Fibroblast of skin of scalp (primary cell): Measurements from ENCODE around the gene RECQL5.
"Not testable (repeated sequence)": the region's sequence is repeated elsewhere in the genome, so short reads cannot be mapped to it uniquely, and the experiment has no call there.

Experiments used
- DNase-seq: peaks from one replicate; pipeline ENCODE4 v3.0.0-alpha.2; 2013

The RECQL5 gene

DNA sequence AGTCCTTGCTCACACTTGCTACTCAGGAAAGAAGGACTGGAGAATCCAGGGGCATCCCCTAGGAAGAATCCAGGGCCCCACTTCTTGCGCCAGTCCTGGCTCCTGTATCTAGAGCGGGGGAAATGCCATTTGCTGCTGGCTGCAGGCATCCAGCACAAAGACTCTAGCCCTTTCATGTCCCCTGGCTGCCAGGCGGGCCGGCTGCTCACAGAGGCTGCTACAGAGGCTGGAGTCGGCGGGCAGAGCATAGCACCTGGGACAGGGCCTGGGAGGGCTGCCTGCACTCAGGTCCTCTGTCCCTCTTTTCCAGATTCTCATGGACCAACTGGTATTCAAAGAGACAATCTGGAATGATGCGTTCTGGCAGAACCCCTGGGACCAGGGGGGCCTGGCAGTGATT, 19.9 kb downstream of the RECQL5 start:
- DNase-seq: no peak

GRCh38 chr17:75646638-75646992, 20.3 kb downstream of the RECQL5 start:
- DNase-seq: no peak

DNA sequence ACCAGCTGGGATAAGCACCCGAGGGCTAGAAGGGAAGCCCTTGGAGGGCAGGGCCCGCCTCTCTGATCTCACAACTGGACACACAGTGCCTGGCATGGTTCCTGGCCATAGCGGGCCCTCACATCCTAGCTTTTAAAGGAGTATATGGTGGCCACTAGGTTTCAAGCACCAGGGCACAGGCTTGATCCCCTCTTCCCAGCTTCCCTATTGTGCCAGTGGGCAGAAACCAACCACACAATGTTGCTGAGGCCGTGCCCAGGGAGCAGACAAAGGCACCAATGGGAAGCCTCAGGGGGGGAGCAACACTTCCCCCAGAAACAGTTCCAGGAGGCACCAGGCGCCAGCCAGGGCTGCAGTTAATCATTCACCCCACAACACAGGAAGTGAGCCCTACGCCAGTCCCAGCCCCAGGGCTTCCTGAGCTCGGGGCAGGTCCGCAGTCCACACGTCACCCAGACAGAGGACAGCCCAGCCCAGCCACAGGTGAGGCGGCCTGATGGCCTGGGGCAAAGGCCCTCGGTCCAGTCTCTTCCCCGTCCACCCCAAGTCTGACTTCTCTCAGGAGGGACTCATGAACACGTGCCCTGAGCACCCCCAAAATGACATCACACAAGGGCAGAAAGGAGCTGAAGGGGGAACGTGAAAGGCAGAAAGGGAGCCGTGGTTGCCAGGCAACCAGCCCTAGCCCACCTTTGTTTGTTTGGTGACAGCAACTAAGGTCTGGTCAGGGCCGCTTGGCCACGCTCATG, 20.9 kb downstream of the RECQL5 start:
- no peak for DNase-seq

DNA sequence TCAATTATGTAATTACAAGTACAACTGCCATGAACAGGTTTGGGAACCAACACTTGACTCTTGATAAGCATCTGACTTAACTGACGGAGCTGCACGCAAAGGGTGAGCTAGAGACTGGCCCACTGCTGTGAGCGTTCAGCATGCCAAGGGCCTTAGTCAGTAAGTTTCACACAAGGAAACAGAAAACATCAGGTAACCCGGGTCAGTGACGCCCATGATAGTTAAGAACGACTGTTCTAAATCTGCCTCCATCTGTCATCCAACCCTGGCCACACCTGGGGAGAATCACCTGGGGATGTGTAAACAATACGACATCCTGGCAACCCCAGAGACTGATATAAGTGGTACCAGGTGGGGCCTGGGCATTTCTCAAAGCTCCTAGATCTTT, 21.5 kb downstream of the RECQL5 start:
- no peak for DNase-seq

GRCh38 chr17:75643643-75644017, 23.3 kb downstream of the RECQL5 start:
- no peak for DNase-seq

- no peak for DNase-seq
Observed at GRCh38 chr17:75642784-75643642, 23.9 kb downstream of the RECQL5 start.

- no peak for DNase-seq
Observed at GRCh38 chr17:75642182-75642783, 24.7 kb downstream of the RECQL5 start.

DNA sequence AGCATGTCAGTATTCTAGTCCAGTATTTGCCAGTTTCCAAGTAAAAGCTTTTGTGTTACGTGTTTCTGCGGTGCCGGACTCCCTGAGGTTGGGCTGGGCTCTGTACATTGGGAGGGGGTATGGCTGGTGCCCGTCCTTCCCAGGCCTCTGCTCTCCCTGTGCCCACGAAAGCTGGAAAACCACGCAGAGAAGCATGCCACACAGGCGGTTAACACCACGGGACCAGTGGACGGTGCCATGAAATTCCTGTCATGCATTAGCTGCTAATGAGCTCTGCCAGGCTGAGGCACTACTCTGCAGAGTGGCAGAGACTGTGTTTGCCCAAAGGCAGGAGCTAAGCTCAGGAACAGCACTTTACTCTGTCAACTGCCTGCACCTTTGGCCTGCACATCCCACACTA, 25.6 kb downstream of the RECQL5 start:
- DNase-seq: no peak

- DNase-seq: no peak
Observed at GRCh38 chr17:75640556-75641119, 26.3 kb downstream of the RECQL5 start.

DNA sequence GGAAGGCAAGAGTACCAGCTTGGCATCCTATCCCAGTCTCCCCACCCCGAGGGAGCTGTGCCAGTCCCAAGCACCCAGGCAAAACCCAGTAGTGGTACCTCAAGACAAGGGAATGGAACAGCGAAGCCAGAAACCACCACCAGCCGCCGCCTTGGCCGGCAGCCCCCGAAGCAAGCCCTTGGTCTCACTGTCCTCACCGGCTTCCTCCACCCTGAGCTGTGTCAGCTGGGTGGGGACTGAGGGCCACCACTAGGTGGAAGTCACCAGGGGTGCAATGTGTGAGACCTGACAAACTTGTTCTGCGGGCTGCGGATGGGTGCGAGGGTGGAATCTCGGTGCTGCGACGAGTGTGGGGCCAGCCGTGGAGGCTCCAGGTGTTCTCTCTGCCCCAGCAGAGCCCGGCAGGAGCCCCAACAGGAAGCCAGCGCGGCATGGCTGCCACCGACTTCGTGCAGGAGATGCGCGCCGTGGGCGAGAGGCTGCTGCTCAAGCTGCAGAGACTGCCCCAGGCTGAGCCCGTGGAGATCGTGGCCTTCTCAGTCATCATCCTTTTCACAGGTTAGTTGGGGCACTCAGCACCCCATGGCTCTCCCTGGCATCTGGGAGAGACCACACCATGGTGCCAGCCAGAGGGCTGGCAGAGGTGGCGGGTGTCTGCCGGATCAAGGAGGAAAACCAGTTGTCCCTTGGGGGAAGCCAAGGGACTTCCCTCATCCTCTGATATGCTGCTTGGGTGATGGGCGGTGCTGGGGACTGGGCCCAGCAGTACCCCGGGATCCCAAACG, 27.0 kb downstream of the RECQL5 start:
- DNase-seq: no peak

- no peak for DNase-seq
Observed at GRCh38 chr17:75639327-75639726, 27.6 kb downstream of the RECQL5 start.

DNA sequence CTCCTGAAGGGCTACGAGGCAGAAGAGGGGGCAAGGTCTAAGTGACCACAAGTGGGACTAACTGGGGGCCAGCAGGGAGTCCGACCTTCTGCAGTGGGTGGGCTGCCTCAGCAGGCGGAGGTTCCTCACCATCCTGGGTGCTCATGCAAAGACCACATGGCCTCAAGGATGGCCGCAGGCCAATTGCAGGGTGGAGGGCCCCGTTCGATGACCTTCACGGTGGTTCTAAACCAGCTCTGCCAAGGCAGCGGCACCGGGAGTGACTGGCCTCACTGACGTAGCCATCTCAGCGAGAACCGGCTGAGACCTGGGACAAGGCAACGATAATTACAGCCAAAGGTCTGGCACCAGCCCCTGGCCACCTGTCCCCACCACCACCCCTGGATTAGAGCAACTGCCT, 28.1 kb downstream of the RECQL5 start:
- no peak for DNase-seq

DNA sequence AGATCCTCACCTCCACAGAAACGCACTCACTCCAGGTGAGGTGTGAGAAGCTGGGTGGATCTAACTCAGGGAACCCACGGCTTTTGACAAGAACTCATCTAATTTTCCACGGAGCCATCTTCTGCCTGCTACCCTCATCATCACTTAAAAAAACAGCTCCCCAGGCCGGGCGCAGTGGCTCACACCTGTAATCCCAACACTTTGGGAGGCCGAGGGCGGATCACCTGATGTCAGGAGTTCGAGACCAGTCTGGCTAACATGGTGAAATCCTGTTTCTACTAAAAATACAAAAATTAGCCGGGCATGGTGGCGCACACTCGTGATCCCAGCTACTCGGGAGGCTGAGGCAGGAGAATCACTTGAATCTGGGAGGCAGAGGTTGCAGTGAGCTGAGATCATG, 28.9 kb downstream of the RECQL5 start:
- not testable (repeated sequence) for DNase-seq

DNA sequence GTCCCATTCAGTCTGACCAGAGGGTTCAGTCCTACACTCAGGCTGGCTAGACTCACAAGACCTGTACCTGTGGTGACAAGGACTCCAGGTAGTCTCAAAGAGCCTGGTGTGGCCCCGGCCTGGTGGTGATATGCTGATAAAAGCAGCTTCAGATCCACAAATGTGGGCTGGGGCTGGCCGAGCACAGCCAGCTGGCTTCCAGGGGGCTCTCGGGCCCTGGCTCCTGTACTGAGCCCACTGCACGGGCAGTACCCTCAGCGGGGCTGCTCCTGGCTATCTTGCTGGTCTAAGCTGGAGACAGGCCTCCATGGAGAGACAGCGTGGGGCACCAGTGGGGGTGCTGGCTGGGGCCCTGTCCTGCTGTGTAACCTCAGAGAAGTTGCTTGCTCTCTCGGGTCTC, 29.4 kb downstream of the RECQL5 start:
- DNase-seq: no peak

DNA sequence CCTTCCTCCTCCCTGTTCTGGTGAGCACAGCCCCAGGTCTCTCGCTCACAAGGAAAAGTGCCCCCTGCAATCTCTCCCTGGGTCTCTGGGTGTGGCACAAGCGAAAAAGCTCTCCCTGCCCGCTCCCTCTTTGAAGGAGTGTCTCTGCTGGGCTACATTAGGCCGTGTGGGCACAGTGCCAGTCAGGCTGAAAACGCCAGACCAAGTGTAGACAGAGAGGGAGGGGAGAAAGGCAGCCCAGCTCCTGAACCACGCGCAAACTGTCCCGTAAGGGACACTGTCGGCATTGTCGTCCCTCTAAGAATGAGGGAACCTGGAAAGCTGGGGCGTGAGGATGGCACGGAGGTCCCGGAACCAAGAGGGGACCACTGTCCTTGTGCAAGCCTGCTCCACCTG, 29.8 kb downstream of the RECQL5 start:
- no peak for DNase-seq

DNA sequence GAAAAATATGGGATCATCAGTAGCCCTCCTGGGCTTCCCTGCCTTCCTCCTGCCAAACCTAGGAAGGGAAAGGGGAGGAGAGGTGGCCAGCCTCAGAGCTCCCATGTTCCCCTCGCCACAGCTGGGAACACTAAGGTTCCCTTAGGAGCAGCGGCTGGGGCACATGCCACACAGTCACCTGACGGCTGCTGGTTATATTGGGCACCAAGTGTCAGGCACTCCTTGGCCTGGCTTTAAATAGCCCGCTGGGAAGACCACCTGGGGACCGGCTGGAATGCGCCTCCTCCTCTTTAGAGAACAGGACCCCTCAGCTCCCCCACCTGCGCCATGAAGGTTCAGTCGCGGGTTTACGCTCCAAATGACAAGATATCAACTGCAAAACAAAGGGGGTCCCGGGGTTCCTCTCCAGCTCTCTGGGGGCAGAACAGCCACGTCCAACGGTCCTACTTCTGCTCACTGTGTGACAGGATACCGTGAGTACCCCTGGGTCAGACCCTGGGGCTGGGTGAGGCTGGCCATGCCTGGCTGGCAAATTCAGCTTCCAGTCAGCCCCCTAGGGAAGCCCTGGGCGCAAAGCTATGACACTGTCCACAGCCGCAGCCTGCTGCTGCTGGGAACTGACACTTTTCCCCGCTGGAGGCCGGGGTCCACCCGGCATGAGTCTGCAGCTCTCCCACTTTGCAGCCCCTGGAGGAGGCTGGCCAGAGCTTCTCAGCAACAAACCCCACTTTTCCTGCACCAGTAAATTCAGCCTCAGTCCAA, 30.4 kb downstream of the RECQL5 start:
- DNase-seq: no peak

GRCh38 chr17:75635610-75636202, 31.2 kb downstream of the RECQL5 start:
- no peak for DNase-seq

DNA sequence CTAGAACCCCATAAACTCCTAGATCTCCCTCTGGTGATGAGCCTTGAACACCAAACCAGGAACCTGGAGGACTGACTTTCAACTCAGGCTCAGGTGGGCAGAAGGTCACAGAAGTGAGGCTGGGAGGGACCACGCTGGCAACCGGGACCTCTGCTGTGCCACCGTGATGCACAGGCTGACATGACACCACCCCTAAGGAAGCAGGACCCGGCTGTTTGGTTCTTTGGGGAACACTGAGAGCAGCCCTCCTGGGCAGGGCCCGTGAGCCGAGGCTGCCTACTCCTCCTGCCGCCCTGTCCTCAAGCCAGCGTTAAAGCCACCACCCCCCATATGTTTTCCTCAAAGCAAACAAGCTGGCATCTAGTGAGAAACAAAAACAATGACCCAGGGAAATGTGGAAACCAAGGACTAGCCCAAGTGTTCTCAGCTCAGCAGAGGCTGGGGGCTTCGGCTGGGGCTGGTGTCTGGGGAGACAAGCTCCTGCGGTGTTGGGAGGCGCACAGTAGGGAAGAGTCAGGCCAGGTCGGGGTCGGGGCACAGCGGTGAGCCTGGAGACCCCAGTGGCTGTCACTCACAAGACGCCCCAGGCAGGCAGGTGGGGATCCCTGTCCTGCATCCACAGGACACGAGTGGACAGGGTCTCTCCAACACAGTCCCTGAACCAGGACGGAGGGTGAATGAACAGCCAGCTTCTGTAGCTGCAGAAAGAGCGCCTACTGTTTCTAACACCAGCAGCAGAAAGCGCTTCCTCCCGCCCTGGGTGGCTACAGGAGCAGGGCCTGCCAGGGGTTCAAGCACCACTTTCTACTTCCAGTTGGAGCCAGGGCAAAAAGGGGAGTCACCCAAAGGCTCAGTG, 32.0 kb downstream of the RECQL5 start:
- no peak for DNase-seq

GRCh38 chr17:75634376-75634740, 32.6 kb downstream of the RECQL5 start:
- no peak for DNase-seq
